ENCODE results near the gene DCLK1.

DCLK1 gene

GRCh38 chr13:36131222-36131930, at the start of gene DCLK1:
Gene DCLK1 (minus strand): TSS chr13:36131382.
- no peak within 1 kb of the TSS for H3K4me3 Mint-ChIP-seq
- peaks cover 35% of the 10 kb centered on the region for H3K27me3 Mint-ChIP-seq (ENCODE audit: low read depth)
- no peak for DNase-seq (ENCODE audit: low spot score)
- no peak within 1 kb of the TSS for H3K27ac Mint-ChIP-seq
- H3K9me3 Mint-ChIP-seq: no peaks in the 10 kb centered on the region
- no peaks in the 10 kb centered on the region for H3K36me3 Mint-ChIP-seq (ENCODE audit: low read depth)
- no peaks in the 10 kb centered on the region for H3K4me1 Mint-ChIP-seq (ENCODE audit: low read depth)

DNA sequence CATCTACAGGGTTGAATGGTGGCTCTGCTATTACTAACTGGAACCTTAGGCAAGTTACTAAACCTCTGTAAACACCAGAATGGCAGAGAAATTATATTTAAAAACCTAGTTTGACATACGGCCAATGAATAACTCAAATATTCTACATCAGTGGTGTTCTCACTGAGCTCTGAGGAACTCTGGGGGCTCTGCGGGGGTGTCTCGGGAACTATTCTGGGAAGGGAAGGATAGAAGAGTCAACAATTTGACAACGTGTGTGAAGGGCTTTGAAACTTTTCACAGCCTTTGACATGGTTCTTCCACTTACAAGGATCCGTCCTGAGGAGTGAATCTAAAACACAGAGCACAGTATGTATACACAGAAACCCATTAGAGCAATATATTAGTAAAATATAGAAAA, 44.4 kb upstream of the DCLK1 start:
- no peak overlapping the region for H3K27ac Mint-ChIP-seq
- H3K27me3 Mint-ChIP-seq (ENCODE audit: low read depth): no peaks in the 10 kb centered on the region
- no peaks in the 10 kb centered on the region for H3K9me3 Mint-ChIP-seq
- H3K4me1 Mint-ChIP-seq (ENCODE audit: low read depth): no peaks in the 10 kb centered on the region
- no peak for DNase-seq (ENCODE audit: low spot score)
- no peak overlapping the region for H3K4me3 Mint-ChIP-seq
- no peaks in the 10 kb centered on the region for H3K36me3 Mint-ChIP-seq (ENCODE audit: low read depth)

DNA sequence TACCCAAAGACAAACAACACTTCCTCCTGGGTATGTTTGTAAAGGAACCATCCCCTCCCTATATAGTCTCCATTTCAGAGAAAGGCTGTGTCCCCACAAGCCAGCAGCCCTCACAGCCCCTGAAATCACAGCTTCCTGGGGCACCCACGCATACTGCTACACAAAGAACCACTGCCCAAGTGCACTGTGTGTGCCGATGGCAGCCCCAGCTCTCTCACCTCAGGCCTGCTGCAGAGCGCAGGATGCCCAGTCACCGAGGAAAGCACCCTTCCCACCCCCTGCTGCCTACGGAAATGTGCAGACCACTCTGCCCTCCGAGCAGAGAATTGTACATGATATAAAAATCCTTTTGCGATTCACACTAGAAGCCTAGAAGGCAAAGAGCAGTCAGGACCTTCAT, 43.7 kb upstream of the DCLK1 start:
- no peak for DNase-seq (ENCODE audit: low spot score)
- Mint-ChIP-seq H3K36me3 (ENCODE audit: low read depth) (no peaks in the 10 kb centered on the region), H3K27me3 (ENCODE audit: low read depth) (no peaks in the 10 kb centered on the region), H3K27ac (no peak overlapping the region), H3K9me3 (no peaks in the 10 kb centered on the region), H3K4me1 (ENCODE audit: low read depth) (no peaks in the 10 kb centered on the region), H3K4me3 (no peak overlapping the region)

- Mint-ChIP-seq H3K9me3 (no peaks in the 10 kb centered on the region), H3K4me3 (no peak overlapping the region), H3K4me1 (ENCODE audit: low read depth) (no peaks in the 10 kb centered on the region), H3K27ac (no peak overlapping the region), H3K36me3 (ENCODE audit: low read depth) (no peaks in the 10 kb centered on the region), H3K27me3 (ENCODE audit: low read depth) (no peaks in the 10 kb centered on the region)
- no peak for DNase-seq (ENCODE audit: low spot score)
Measured at GRCh38 chr13:36173571-36174322, 42.6 kb upstream of the DCLK1 start.

DNA sequence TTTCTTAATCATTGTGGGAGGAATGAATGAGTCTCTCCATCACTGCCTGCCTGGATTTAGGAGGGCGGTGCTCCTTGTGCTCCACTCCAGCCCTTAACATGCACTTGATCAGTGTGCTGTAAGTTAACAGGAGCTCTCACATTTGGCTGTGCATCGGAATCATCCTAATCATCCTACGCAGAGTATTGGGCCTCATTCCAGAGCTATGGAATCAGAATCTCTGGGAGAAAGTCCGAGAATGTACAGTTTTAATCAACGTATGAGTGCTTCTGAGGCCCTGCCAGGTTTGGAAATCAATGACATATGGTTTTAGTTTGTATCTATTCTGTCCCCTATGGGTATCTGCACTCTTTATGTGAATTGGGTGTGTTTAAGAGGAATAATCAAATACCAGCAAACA, 34.9 kb upstream of the DCLK1 start:
- H3K4me3 Mint-ChIP-seq: no peak overlapping the region
- no peaks in the 10 kb centered on the region for H3K27me3 Mint-ChIP-seq (ENCODE audit: low read depth)
- H3K27ac Mint-ChIP-seq: no peak overlapping the region
- H3K9me3 Mint-ChIP-seq: peaks cover 4% of the 10 kb centered on the region
- H3K36me3 Mint-ChIP-seq (ENCODE audit: low read depth): no peaks in the 10 kb centered on the region
- DNase-seq (ENCODE audit: low spot score): no peak
- no peaks in the 10 kb centered on the region for H3K4me1 Mint-ChIP-seq (ENCODE audit: low read depth)

DNA sequence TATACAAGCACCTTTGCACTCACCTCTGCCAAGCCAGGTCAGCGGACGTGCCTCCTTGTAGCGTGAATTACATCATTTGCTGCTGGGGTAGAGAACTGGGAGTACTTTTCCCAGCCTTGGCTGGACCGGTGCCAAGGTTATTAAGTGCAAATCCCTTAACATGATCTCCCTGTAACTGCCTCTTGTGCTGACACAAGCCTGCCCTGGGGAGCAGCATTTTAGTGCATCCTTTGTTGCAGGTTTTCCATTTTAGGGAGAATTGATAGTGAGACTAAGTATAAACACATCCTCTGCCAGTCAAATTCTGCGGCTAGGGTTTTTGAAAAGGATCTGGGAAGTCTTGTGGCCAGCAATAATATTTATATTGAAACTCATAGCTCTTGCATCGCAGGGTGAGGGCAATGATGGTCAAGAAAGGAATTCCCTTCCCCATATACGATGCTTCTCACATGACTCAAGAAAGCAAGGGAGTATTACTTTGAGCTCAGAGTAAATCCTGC, 32.7 kb upstream of the DCLK1 start:
- Mint-ChIP-seq H3K9me3 (peaks cover 4% of the 10 kb centered on the region), H3K4me3 (no peak overlapping the region), H3K4me1 (ENCODE audit: low read depth) (no peaks in the 10 kb centered on the region), H3K36me3 (ENCODE audit: low read depth) (no peaks in the 10 kb centered on the region), H3K27ac (no peak overlapping the region), H3K27me3 (ENCODE audit: low read depth) (no peaks in the 10 kb centered on the region)
- no peak for DNase-seq (ENCODE audit: low spot score)

- Mint-ChIP-seq H3K4me1 (ENCODE audit: low read depth) (no peaks in the 10 kb centered on the region), H3K27me3 (ENCODE audit: low read depth) (no peaks in the 10 kb centered on the region), H3K27ac (no peak overlapping the region), H3K36me3 (ENCODE audit: low read depth) (no peaks in the 10 kb centered on the region), H3K9me3 (peaks cover 4% of the 10 kb centered on the region), H3K4me3 (no peak overlapping the region)
- no peak for DNase-seq (ENCODE audit: low spot score)
Measured at GRCh38 chr13:36163286-36163685, 32.1 kb upstream of the DCLK1 start.

DNA sequence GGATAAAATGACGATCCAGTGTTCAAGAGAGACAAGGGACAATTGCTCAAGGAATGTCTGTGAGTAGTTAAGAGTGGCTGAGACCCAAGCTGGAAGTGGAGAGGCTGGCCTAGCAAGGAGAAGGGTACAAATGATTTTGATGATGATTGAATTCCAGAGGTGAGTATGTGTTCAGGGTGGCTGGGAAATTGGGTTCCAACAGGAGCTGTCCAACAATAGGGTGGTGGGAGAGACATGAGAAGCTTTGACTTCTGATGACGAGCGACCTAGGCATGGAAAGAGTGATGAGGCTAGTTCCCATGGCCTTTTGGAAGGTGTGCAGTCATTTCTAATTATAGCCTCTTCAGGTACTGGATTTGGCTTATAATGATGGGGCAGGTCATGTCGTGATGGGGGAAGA, 29.1 kb upstream of the DCLK1 start:
- H3K27ac Mint-ChIP-seq: no peak overlapping the region
- peaks cover 3% of the 10 kb centered on the region for H3K27me3 Mint-ChIP-seq (ENCODE audit: low read depth)
- DNase-seq (ENCODE audit: low spot score): no peak
- no peaks in the 10 kb centered on the region for H3K4me1 Mint-ChIP-seq (ENCODE audit: low read depth)
- no peaks in the 10 kb centered on the region for H3K36me3 Mint-ChIP-seq (ENCODE audit: low read depth)
- peaks cover 4% of the 10 kb centered on the region for H3K9me3 Mint-ChIP-seq
- no peak overlapping the region for H3K4me3 Mint-ChIP-seq

DNA sequence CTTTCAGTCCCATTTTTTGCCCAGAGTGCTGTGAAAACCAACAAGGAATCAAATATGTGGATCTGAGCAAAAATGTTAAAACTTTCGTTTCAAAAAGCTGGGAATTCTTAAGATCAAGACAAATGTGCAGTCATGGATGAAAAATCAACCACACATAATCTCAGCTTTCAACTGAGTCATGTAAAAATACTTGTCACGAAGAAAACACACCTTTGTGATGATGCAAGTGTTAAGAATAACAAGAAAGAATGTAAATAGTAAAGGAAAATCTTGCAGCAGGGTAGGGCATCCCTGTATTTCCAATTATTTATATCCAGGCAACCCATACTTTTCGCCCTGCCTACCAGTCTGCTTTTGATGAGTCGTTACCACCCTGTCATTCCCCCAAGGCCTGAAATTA, 27.4 kb upstream of the DCLK1 start:
- no peak for DNase-seq (ENCODE audit: low spot score)
- Mint-ChIP-seq H3K4me3 (no peak overlapping the region), H3K27ac (no peak overlapping the region), H3K27me3 (ENCODE audit: low read depth) (peaks cover 7% of the 10 kb centered on the region), H3K36me3 (ENCODE audit: low read depth) (no peaks in the 10 kb centered on the region), H3K4me1 (ENCODE audit: low read depth) (no peaks in the 10 kb centered on the region), H3K9me3 (peaks cover 4% of the 10 kb centered on the region)

DNA sequence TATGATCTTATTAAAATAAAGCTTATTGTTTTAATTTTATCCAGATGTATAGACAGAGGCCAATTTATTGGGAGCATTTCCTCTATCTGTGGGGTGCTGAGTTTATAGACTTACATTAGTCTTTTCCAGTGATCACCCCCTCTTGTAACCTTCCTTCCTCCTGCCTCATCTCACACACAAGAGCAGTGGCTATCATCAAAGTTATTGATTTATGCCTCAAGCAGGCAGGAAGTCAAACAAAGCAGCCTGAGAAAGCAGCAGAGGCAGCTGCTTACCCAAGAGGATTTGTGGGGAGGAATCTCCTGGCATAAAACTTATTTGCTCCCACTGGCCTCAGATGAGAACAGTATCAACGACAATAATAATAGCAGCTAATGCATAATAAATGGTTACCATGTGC, 26.3 kb upstream of the DCLK1 start:
- Mint-ChIP-seq H3K4me1 (ENCODE audit: low read depth) (no peaks in the 10 kb centered on the region), H3K9me3 (peaks cover 4% of the 10 kb centered on the region), H3K4me3 (no peak overlapping the region), H3K27ac (no peak overlapping the region), H3K36me3 (ENCODE audit: low read depth) (no peaks in the 10 kb centered on the region), H3K27me3 (ENCODE audit: low read depth) (peaks cover 7% of the 10 kb centered on the region)
- DNase-seq (ENCODE audit: low spot score): no peak

DNA sequence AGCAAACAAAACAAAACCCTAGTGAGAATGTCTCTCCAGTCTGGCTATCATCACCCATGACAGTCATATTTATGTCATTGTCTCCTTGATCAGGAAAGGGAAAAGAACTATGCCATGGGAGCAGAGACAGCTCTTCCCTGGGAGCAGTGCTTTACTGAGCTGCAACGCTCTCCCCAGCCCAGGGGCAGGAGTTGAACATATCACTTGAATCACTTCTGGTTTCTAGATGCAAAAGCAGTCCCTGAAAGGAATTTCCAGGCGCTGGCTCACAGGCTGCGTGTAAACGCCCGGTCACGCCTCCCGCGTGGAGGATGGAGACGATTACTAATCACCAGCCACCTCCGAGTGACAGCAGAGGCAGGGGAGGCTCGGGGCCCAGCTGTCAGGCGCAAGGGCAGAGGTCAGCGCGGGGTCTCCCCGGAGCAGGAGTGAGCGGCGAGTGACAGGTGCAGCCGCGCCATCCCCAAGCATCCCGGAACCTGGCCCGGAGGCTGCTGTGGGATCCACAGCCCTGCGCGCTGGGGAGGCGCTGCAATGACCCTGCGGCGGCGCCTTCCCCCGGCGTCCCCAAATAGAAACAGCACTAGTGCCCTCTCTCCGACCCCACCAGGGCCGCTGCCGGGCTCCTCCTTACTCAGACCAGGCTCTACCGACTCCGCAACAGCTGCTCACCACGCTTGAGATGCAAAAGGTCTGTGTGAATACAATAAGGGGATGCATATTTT, 23.5 kb upstream of the DCLK1 start:
- Mint-ChIP-seq H3K9me3 (peaks cover 3% of the 10 kb centered on the region), H3K4me1 (ENCODE audit: low read depth) (no peaks in the 10 kb centered on the region), H3K27me3 (ENCODE audit: low read depth) (peaks cover 7% of the 10 kb centered on the region), H3K36me3 (ENCODE audit: low read depth) (no peaks in the 10 kb centered on the region), H3K4me3 (no peak overlapping the region), H3K27ac (no peak overlapping the region)
- no peak for DNase-seq (ENCODE audit: low spot score)

- H3K36me3 Mint-ChIP-seq (ENCODE audit: low read depth): no peaks in the 10 kb centered on the region
- DNase-seq (ENCODE audit: low spot score): no peak
- no peak overlapping the region for H3K27ac Mint-ChIP-seq
- H3K4me3 Mint-ChIP-seq: no peak overlapping the region
- H3K9me3 Mint-ChIP-seq: peaks cover 4% of the 10 kb centered on the region
- no peaks in the 10 kb centered on the region for H3K4me1 Mint-ChIP-seq (ENCODE audit: low read depth)
- H3K27me3 Mint-ChIP-seq (ENCODE audit: low read depth): peaks cover 7% of the 10 kb centered on the region
Measured at GRCh38 chr13:36151591-36151990, 20.4 kb upstream of the DCLK1 start.

- Mint-ChIP-seq H3K4me1 (ENCODE audit: low read depth) (no peaks in the 10 kb centered on the region), H3K27me3 (ENCODE audit: low read depth) (no peaks in the 10 kb centered on the region), H3K36me3 (ENCODE audit: low read depth) (no peaks in the 10 kb centered on the region), H3K27ac (no peak overlapping the region), H3K4me3 (no peak overlapping the region), H3K9me3 (peaks cover 4% of the 10 kb centered on the region)
- DNase-seq (ENCODE audit: low spot score): no peak
Measured at GRCh38 chr13:36148446-36148845, 17.3 kb upstream of the DCLK1 start.

GRCh38 chr13:36147330-36147729, 16.1 kb upstream of the DCLK1 start:
- H3K27ac Mint-ChIP-seq: no peak overlapping the region
- H3K36me3 Mint-ChIP-seq (ENCODE audit: low read depth): no peaks in the 10 kb centered on the region
- peaks cover 4% of the 10 kb centered on the region for H3K9me3 Mint-ChIP-seq
- H3K4me3 Mint-ChIP-seq: no peak overlapping the region
- DNase-seq (ENCODE audit: low spot score): no peak
- H3K27me3 Mint-ChIP-seq (ENCODE audit: low read depth): no peaks in the 10 kb centered on the region
- H3K4me1 Mint-ChIP-seq (ENCODE audit: low read depth): no peaks in the 10 kb centered on the region
